PC-3 (cell line): ENCODE results near the gene ABCB8.

Experiments used
- CTCF ChIP-seq: fragments of 300-600 bp; sonication (generic); conservative IDR thresholded peaks from 2 replicates; pipeline ENCODE4 v1.5.1; 2017; ENCODE audit warnings: antibody characterized with exemption, low read depth, mild to moderate bottlenecking, low read length
- EZH2 ChIP-seq: fragments of 300-600 bp; sonication (generic); IDR thresholded peaks from one replicate; pipeline ENCODE4 v1.6.1; 2017; ENCODE audit warnings: antibody characterized with exemption, mild to moderate bottlenecking, low read length; ENCODE audit not compliant: unreplicated experiment

- no peak for TF ChIP-seq CTCF
- no peak for TF ChIP-seq EZH2
Measured at GRCh38 chr7:151023232-151023631, 5.0 kb upstream of the ABCB8 start.
